GM21723 (cell line): ENCODE measurements around the gene ALDH1A1.

Experiments used
- ATAC-seq: cut with Tn5 transposase; IDR thresholded peaks from one replicate; pipeline ENCODE4 v1.9.1; 2021; ENCODE audit warnings: mild to moderate bottlenecking, moderate library complexity; ENCODE audit not compliant: unreplicated experiment

ALDH1A1 gene

DNA sequence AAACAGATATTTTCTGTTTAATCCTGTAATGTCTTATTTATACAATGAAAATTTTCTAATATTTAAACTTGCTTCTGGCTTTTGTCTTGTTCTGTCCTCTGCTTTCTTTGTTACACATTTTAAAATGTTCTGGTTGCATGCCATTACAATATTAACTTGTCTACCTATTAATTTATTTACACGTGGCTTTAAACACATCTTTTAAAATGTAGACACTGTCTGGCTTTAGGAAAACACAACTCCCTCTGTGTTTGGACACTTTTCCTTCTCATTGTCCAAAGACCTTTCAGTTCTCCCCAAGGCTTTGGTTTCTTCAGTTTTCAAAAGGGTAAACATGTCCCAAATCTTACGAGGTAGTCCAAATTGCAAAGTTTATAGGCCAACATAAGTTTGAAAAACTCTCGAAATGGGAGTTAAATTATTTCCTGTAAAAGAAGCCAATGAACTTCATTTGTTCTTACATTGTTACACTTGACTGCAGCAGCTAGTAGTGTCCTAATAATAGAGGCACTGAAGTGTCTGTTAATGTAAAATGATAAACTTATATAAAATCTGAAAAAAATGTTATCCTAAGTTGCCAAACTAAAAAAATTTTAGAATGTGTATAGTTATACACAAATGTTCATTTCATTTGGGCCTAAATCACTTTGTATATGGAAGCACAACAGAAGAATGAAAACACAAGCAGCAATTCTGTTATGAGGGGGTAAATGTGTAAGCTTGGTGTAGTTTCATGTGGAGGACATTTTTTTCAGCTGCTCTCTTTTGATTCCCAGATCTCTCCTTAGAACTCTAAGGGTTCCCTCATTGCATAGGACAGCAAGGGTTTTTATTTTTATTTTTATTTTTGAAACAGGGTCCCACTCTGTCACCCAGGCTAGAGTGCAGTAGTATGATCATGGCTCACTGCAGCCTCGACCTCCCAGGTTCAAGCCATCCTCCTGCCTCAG, 53.8 kb downstream of the ALDH1A1 start:
- ATAC-seq = no peak

DNA sequence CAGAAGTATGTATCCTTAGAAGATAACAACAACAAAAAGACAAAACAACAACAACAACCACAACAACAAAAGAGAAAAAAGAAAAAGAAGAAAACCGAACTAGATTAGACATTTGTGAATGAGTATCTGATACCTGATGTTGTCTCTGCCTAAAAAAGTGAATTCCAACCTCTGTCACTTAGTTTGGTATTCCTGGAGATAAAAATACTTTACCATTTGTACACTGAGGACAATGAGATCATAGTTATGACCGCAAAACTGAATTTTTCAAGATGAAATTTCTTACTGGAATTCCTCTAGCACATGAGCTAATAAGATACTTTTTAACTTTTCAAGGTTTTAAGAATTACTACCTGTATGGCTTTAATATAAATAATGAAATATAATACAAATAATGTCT, 54.5 kb downstream of the ALDH1A1 start:
- ATAC-seq = no peak

DNA sequence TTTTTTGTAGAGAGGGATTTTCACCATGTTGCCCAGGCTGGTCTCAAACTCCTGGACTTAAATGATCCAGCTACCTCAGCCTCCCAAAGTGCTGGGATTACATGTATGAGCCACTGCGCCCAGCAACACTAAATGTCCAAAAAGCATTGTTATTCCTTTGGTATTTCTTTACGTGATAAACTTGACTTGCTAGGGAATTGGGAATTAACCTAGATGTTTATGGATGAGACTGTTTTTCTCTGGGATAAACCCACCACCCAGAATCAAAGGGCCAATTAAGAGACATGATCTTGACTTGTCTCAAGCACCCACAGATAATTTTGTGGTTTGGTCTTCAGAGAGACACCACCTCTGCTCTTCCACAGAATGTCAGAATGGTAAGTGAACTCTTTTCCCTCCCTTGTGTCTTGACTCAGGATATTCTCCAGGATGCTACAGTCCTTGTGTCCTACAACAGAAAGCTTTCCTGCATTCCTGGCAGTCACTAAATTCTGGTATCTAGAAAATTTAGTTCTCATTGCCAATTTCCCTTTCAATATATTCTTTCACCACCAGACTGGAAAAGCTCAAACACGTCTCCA, 55.7 kb downstream of the ALDH1A1 start:
- ATAC-seq = no peak

DNA sequence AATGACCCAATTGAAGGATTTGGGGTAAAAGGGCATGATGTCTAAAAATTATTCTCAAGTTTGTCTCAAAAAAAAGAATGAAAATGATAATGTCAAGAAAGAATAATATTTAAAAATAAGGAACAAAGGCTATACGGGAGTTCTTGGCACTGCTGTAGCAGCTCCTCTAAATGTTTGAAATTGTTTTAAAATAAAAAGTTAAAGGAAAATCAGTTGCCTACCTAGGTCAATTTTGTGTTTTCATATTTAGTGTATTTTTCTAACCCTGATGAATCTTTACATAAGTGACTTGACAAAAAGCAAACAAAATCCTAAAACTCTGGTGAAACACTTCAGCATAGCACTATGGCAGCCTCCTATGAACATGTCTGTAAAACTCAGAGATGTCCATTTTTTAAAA, 56.4 kb downstream of the ALDH1A1 start:
- no peak for ATAC-seq

DNA sequence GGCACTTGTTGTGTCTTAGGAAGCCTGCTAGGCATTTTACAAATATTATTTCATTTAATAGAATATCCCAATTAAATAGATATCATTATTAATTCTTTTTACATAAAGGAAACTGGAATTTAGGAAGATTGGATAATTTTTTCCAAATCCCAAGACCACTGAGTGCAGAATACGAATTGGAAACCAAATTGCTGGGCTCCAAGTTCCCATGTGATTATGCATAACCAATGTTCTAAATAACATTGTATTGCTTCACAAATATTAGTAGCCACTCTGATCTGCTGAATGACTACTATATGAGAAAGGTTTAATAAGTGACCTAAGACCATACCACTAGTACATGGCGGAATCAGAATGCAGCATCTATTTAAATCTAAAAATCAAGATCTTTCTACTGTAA, 57.7 kb downstream of the ALDH1A1 start:
- ATAC-seq = no peak

DNA sequence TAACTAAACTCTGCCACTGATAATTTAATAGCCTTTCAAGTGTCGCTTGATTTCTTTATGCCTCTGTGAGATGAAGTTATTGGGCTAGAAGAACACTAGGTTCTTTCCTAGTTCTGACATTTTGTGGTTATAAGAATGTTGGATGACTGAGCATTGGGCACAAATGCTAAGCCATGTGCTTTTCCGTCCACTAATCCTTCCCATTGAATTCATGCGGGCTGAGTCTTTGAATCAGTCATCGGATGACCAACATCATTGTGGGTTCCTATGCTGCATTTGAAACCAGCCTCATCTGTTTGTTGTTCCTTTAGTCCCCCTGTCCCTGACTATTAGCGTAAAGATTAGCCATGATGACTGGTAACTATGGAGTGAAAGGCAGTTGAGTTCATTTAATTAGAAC, 58.5 kb downstream of the ALDH1A1 start:
- ATAC-seq = no peak

DNA sequence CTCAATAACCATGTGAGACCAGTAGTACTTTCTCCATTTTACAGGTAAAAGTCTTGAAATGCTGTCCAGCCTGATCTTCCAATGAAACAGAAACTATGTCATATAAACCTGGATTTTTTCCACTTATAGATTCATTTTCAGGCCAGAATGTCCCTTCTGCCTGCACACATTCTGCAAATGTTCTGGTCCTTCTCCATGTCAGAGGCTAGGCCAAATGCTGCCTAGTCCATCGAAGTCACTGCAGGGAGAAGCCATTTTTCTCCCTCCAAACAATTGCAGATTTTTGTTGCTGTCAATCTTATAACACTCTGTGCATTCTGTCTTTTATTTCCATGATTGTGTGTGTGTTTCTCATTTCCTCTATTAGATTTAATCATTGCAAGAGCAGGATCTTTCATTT, 59.4 kb downstream of the ALDH1A1 start:
- no peak for ATAC-seq

DNA sequence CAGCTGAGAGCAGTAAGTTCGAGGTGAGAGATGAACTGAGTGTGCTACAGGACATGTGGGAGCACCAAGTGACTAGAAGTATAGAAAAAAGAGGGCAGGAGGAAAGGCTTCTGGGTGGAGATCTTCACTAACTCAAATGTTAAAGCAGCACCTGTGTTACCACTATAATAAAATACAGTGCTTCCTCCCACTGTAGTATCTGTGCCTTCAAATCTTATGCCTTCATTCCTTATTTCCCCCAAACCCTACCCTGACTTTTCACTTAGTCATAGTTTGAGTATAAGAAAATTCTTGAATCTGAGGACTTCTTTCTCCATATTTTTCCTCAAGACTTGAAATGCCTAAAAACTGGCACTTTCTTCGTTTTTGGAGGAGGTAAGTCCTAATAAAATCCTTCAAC, 61.8 kb downstream of the ALDH1A1 start:
- no peak for ATAC-seq

DNA sequence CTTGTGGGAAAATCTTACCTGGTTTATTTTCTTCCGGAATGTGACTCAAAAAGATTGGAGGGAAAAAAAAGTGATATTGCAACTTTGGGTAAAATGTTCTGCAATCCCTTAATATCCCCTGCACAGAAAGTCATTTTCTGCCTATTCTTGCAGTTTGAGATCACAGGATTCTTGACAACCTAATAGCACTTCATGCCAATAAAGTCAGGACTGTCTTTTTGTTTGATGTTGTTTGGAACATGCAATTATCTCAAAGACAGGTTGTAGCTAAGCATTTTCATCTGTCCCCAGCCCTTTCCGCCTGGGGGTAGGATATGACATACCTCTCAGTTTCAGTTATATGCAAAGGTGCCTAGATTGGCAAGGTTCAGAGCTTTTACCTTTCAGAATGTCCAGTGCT, 63.9 kb downstream of the ALDH1A1 start:
- no peak for ATAC-seq

DNA sequence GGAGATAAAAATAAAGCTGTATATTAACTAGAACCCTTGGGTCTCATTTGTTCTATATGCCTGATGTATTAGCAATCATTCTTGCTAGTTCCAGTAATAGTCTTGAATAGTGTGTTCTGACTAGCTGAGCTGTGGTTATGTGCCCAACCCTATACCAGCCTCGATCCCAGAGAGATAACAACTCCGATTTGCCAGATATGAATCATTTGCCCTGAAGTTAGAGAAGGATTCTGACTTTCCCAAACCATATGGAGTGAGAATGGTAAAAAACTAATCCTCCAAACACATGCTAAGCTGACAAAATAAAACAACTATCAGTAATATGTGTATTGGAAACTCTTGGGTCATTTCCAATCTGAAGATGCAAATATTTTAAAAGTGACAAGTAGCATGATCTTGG, 64.8 kb downstream of the ALDH1A1 start:
- no peak for ATAC-seq

DNA sequence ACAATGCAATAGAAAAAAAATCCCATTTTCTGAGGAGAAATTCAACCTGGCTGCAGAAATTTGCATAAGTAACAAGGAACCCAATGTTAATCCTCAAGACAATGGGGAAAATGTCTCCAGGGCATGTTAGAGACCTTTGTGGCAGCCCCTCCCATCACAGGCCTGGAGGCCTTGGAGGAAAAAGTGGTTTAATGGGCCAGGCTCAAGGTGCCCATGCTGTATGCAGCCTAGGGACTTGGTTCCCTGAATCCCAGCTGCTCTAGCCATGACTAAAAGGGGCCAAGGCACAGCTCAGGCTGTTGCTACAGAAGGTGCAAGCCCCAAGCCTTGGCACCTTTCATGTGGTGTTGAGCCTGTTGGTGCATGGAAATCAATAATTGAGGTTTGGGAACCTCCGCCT, 66.5 kb downstream of the ALDH1A1 start:
- ATAC-seq = no peak

DNA sequence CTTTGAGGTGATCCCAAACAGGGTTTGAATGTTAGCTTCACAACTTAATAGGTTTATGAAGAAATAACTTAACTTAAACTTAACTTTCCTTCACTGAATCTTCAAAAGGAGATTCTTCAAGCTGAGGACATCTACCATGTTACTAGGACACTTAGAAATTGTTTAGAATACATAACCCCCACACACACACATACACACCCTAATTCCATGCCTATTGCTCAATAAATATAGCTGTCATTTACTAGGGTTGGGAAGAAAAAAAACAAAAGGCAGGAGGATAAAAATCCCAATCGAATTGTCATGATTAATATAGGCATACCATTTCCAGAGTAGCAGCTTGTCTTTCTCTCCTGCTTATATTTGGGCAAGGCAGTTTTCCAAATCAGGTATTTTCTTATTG, 68.3 kb downstream of the ALDH1A1 start:
- no peak for ATAC-seq

DNA sequence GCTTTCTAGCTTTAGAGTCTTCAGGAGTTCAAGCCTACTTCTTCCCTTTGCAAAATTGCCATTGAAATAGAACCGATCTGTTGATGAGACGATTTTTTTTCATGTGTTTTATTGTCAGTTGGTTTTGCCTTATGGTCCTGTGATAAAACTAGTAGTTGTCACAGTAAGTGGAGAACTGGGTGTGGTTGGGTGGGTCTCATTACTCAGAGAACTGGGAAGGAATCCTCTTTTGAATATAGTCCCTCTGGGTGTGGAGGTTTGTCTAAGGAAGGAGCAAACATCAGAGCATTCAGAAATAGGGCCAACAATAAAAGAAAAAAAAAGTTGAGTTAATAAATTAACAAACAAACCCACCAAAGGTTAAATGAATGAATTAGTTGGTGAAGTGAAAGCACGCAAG, 69.0 kb downstream of the ALDH1A1 start:
- no peak for ATAC-seq

DNA sequence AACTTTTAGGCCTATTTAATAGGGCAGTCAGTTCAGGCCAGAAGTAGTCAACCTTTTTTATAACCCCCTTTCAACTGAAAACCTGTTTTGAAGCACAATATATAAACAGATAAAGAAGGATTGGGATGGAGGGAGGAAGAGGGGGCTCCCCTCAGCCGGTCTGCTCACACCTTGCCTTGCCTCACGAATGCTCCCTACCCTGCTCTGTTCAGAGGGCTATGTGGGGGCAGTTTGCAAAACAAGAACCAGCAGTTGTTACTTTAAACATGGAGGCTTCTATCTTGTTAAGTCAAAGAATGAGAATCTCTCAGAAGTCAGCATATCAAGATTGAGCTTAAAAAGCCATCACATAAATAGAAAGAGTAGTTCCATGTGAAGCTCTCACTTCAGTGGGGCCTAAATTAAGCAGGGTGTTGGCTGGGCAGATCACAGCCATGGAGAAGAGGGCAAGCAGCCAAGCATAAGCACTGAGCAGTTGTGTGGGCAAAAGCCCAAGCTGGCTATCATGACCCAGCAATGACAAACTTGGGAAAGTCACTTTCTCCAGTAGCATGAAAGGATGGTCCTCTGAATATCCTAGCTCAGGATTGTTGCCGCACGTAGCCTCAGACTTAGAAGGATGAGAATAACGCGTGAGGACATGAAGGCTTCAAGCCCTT, 70.6 kb downstream of the ALDH1A1 start:
- no peak for ATAC-seq

DNA sequence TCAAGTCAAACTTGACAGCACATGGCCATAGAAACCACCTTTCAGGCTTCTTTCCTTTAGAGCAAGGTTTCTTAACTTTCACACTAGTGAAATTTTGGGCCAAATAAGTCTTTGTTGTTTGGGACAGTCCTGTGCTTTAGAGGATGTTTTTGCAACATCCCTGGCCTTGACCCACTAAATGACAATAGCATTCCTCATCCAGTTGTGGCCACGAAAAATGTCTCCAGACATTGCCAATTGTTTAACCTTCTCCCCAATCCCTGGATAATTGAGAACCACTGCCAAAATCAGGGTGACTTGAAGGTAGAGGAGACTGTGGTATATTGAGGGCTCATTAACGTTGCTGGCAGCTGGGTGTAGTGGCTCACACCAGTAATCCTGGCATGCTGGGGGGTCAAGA, 72.0 kb downstream of the ALDH1A1 start:
- ATAC-seq = no peak

DNA sequence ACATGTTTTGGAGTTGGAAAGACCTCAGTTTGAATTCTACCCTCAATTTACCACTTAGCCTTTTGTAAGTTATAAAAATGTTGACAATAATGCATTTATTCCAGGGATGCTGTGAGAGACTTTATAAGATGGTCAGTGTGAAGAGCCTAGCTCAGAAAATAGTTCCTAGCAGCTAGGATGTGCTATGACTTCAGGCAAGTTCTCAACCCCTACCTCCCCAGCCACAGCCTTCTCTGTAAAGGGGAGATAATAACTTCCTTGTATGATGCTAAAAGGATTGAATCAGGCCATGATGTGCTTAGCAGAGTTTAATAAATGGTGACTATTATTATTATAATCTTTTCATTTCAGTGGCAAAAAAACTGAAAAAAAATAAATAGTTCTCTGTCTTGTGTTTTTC, 77.6 kb downstream of the ALDH1A1 start:
- ATAC-seq = no peak

DNA sequence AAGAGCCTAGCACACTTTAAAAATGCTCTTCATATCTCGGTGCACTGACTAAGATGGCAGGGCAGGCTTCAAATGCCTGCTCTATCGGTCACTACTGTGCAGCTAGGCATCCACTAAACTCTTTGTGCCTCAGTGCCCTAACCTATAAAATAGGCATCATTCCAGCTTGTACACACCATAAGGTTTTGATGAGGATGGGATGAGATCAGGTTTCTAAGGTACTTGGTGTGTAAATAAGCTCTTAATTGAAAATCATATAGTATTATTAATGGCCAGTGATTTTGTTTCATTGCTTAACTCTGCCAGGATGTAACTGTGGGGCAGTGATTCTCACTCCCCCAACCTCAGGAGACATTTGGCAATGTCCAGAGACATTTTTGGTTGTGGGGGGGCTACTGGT, 78.5 kb downstream of the ALDH1A1 start:
- ATAC-seq = no peak

DNA sequence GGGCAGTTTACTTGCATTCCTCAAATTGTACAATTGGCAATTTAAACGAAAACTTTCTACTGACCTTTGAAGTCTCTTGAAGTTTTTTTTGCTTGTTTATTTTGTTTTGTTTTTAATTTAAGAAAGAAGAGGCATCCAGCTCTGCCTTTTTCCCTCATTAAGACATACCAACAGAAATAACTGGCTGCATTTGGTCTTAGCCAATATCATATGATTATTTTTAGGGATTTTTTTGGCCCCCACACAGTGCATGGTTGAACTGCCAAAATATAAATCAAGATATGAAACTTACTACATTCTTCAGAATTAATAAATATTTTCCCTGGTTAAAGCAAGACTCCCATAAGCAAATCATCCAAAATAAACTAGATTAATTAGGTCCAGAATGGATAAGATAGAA, 79.4 kb downstream of the ALDH1A1 start:
- no peak for ATAC-seq

DNA sequence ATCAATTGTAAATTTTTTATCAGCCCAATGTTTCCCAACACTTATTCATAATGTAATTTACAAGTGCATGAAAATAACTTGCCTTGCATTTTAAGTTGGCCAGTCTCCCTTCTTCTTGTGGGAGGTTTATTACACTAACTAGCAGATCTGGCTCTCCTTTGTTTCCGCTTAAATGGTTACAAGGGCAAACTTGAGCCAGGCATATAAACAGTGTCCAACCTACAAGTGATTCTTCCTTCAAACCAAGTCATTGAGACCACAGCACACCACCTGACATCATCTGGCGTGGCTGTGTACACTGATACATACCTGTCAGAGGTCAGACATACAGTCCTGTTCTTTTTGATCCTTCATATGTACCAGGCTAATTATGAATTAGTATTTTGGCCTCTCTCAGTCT, 80.1 kb downstream of the ALDH1A1 start:
- no peak for ATAC-seq

DNA sequence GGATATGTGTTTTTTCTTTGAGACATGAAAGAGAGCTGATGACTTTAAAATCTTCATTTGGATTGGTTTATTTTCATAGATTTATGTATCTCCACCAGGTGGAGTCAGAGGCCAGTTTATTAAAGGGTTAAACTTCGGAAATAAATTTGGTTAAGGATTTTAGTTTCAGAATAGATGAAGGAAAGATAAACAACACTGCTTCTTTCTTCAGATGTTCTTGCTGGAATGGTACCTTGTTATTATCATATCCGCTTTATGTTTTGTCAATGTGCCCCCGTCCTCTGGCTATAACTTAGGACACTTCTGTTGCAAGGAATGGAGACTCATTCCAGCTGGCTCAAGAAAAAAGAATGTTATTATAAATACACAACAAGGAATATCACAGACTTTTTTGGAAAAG, 81.2 kb downstream of the ALDH1A1 start:
- ATAC-seq = no peak

DNA sequence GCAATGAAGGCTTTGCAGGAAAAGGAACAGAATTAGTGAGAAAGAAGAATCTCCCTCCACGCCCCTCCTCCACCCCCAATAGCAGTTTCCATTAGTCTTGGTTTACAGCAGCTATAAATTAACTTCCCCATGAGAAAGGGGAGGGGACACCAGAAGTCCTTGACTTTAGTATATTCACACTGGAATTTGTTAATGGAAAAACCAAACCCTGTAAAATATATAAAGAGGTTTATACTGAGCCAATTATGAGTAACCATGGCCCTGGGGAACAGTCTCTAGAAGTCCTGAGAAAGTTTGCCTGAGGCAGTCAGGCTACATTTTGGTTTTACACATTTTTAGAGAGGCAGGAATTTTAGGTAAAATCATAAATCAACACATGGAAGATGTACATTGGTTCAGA, 88.5 kb downstream of the ALDH1A1 start:
- no peak for ATAC-seq

DNA sequence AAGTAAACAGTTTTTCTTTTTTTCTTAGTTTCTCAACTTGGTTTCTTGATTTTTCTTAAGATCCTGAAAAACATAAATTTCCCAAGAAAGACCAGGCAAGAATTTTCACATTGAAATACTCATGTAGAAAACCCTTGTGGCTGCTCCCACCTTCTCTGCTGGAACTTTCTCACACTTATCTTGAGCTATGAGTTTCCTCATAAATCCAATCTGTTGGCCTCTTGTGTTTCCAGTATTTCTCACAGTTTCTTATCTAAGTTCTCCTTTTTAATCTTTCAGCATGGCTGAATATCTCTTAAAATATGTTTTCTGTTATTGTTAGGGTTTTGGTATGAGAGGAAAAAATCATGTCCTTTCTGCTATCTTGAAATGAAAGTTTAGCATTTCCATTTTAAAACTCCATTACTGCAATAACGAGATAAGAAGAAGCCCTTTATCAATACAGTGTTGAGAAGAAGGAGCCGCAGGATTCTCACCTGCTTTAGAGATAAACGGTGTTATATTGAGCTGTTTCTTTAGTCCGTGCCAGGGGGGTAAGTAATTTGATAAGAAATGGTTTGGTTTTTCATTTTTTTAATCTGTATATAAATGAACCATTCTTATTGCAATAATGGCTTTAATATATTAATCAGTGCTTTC, 89.3 kb downstream of the ALDH1A1 start:
- no peak for ATAC-seq
